DMS153 (cell line): ENCODE results near the gene VAC14.
"Not testable (repeated sequence)": the region's sequence is repeated elsewhere in the genome, so short reads cannot be mapped to it uniquely, and the experiment has no call there.

Source experiments
- DNase-seq: peaks from one replicate; lab custom pipeline; 2025; lab: John Stamatoyannopoulos, UW

Gene VAC14

GRCh38 chr16:70680495-70681381 is 120.2 kb downstream of the VAC14 start:
- DNase-seq = no peak

GRCh38 chr16:70679671-70680494 is 121.1 kb downstream of the VAC14 start:
- no peak for DNase-seq

- DNase-seq = no peak
Measured at GRCh38 chr16:70678898-70679670, 121.9 kb downstream of the VAC14 start.

- DNase-seq = no peak
Measured at GRCh38 chr16:70678121-70678897, 122.6 kb downstream of the VAC14 start.

GRCh38 chr16:70677499-70678120 is 123.3 kb downstream of the VAC14 start:
- no peak for DNase-seq

- no peak for DNase-seq
Measured at GRCh38 chr16:70676675-70677498, 124.1 kb downstream of the VAC14 start.

GRCh38 chr16:70675851-70676513 is 125.0 kb downstream of the VAC14 start:
- DNase-seq = no peak

- DNase-seq = no peak
Measured at GRCh38 chr16:70674221-70675014, 126.5 kb downstream of the VAC14 start.

- DNase-seq = not testable (repeated sequence)
Measured at GRCh38 chr16:70670938-70671337, 130.0 kb downstream of the VAC14 start.

GRCh38 chr16:70670175-70670574 is 130.8 kb downstream of the VAC14 start:
- DNase-seq = no peak

- no peak for DNase-seq
Measured at GRCh38 chr16:70665806-70666735, 134.9 kb downstream of the VAC14 start.

- DNase-seq = no peak
Measured at GRCh38 chr16:70665113-70665694, 135.8 kb downstream of the VAC14 start.

GRCh38 chr16:70664325-70665112 is 136.4 kb downstream of the VAC14 start:
- no peak for DNase-seq

GRCh38 chr16:70663524-70664324 is 137.2 kb downstream of the VAC14 start:
- DNase-seq = no peak

- DNase-seq = no peak
Measured at GRCh38 chr16:70662991-70663523, 137.9 kb downstream of the VAC14 start.
